ENCODE measurements around the gene FIGNL2. TPM values are rescaled to one million over a fixed set of nuclear protein-coding genes. Genes with fewer than 3 reads are reported as not detected.

The FIGNL2 gene
- total RNA-seq, 1 experiment from 2014 or later, result not detected

GRCh38 chr12:51873251-51873994 is 24.9 kb upstream of the FIGNL2 start:
- TF ChIP-seq CTCF (IDR thresholded peaks at IDR 0.05; ENCODE audit: unreplicated experiment), result no peak
- intact Hi-C loops (cut with micrococcal nuclease; ENCODE audit: unreplicated experiment), result no loop called here
- CTCF ChIA-PET, result interaction anchor here (1.5 kb wide), 1 partner anchor 502 kb away, joined by 3 read pairs; no protein-coding TSS in a partner anchor
- Mint-ChIP-seq H3K27me3 (ENCODE audit: unreplicated experiment) (peaks cover 56% of the 10 kb centered on the region), H3K27ac (ENCODE audit: unreplicated experiment) (no peak overlapping the region), H3K4me3 (ENCODE audit: low read depth, unreplicated experiment) (no peak overlapping the region), H3K9me3 (ENCODE audit: low read depth, unreplicated experiment) (no peaks in the 10 kb centered on the region), H3K4me1 (ENCODE audit: low read depth, unreplicated experiment) (peaks cover 5% of the 10 kb centered on the region), H3K36me3 (ENCODE audit: insufficient read depth, unreplicated experiment) (no peaks in the 10 kb centered on the region)
- no TSS peak for BruUV-seq (replicated peaks)
- no peak for DNase-seq

- TF ChIP-seq CTCF (IDR thresholded peaks at IDR 0.05; ENCODE audit: unreplicated experiment), result no peak
- intact Hi-C loops (cut with micrococcal nuclease; ENCODE audit: unreplicated experiment), result no loop called here
- BruUV-seq (replicated peaks), result no TSS peak
- Mint-ChIP-seq H3K27me3 (ENCODE audit: unreplicated experiment) (peaks cover 64% of the 10 kb centered on the region), H3K36me3 (ENCODE audit: insufficient read depth, unreplicated experiment) (no peaks in the 10 kb centered on the region), H3K9me3 (ENCODE audit: low read depth, unreplicated experiment) (no peaks in the 10 kb centered on the region), H3K4me3 (ENCODE audit: low read depth, unreplicated experiment) (no peak overlapping the region), H3K4me1 (ENCODE audit: low read depth, unreplicated experiment) (peaks cover 5% of the 10 kb centered on the region), H3K27ac (ENCODE audit: unreplicated experiment) (no peak overlapping the region)
- no peak for DNase-seq
- CTCF ChIA-PET, result no interaction called here
Measured at GRCh38 chr12:51872689-51872981, 24.1 kb upstream of the FIGNL2 start.

- DNase-seq, result no peak
- Mint-ChIP-seq H3K36me3 (ENCODE audit: insufficient read depth, unreplicated experiment) (no peaks in the 10 kb centered on the region), H3K27ac (ENCODE audit: unreplicated experiment) (no peak overlapping the region), H3K27me3 (ENCODE audit: unreplicated experiment) (peaks cover 67% of the 10 kb centered on the region), H3K4me1 (ENCODE audit: low read depth, unreplicated experiment) (peaks cover 5% of the 10 kb centered on the region), H3K4me3 (ENCODE audit: low read depth, unreplicated experiment) (no peak overlapping the region), H3K9me3 (ENCODE audit: low read depth, unreplicated experiment) (no peaks in the 10 kb centered on the region)
- TF ChIP-seq CTCF (IDR thresholded peaks at IDR 0.05; ENCODE audit: unreplicated experiment), result no peak
- no TSS peak for BruUV-seq (replicated peaks)
- CTCF ChIA-PET, result interaction anchor here (0.6 to 1.2 kb wide), 3 partner anchors 18 to 535 kb away, joined by 3 read pairs; no protein-coding TSS in a partner anchor
- intact Hi-C loops (cut with micrococcal nuclease; ENCODE audit: unreplicated experiment), result no loop called here
Measured at GRCh38 chr12:51871918-51872688, 23.6 kb upstream of the FIGNL2 start.

GRCh38 chr12:51871126-51871525 is 22.6 kb upstream of the FIGNL2 start:
- peaks cover 5% of the 10 kb centered on the region for H3K4me1 Mint-ChIP-seq (ENCODE audit: low read depth, unreplicated experiment)
- no peak overlapping the region for H3K27ac Mint-ChIP-seq (ENCODE audit: unreplicated experiment)
- DNase-seq, result no peak
- H3K27me3 Mint-ChIP-seq (ENCODE audit: unreplicated experiment), result peaks cover 67% of the 10 kb centered on the region
- H3K4me3 Mint-ChIP-seq (ENCODE audit: low read depth, unreplicated experiment), result no peak overlapping the region
- no TSS peak for BruUV-seq (replicated peaks)
- no peaks in the 10 kb centered on the region for H3K9me3 Mint-ChIP-seq (ENCODE audit: low read depth, unreplicated experiment)
- intact Hi-C loops (cut with micrococcal nuclease; ENCODE audit: unreplicated experiment), result no loop called here
- no peaks in the 10 kb centered on the region for H3K36me3 Mint-ChIP-seq (ENCODE audit: insufficient read depth, unreplicated experiment)
- no peak for TF ChIP-seq CTCF (IDR thresholded peaks at IDR 0.05; ENCODE audit: unreplicated experiment)
- CTCF ChIA-PET, result interaction anchor here (1.2 kb wide), 1 partner anchor 19 kb away, joined by 3 read pairs; no protein-coding TSS in a partner anchor
